ENCODE results near the gene RNF141.

The RNF141 gene

DNA sequence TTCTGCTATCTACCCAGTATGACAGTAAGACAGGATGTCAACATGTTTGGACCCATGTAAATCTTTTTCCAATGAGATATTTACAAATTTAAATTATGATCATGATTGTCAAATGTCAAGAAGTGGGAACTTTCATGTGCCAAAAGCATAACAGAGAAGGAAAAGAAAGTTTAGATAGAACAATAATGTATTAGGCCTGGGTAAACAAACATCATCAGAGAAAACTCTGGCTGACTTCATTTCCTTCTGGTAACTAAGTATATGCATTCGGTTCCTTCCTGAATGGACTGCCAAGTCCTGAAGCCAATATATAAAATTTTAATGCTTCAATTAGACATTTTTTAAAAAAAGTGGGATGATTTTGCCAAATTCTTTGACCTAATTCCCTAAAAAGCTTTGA is 16.5 kb downstream of the RNF141 start:
- DNase-seq (ENCODE audit: low read depth in 1 of 2, low spot score in 1 of 2): no peak

DNA sequence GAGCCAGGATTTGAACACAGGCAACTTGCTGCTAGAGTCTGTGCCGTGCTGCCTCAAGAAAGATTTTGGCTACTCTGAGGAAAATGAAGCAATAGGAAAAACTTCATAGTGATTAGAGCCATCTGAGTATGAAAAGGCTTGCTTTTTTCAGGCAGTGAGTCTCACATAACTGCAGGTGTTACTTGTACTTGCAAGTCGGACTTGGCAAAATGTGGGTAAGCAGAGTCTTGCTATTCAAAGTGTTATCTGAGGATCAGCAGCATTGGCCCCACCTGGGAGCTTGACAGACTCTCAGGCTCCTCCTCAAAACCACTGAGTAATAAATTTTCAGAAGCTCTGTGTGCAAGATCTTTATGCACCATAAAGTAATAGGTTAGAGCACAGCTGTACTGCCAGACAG is 18.1 kb downstream of the RNF141 start:
- DNase-seq (ENCODE audit: low read depth in 1 of 2, low spot score in 1 of 2): no peak

GRCh38 chr11:10522276-10522675 is 18.7 kb downstream of the RNF141 start:
- no peak for DNase-seq (ENCODE audit: low read depth in 1 of 2, low spot score in 1 of 2)

DNA sequence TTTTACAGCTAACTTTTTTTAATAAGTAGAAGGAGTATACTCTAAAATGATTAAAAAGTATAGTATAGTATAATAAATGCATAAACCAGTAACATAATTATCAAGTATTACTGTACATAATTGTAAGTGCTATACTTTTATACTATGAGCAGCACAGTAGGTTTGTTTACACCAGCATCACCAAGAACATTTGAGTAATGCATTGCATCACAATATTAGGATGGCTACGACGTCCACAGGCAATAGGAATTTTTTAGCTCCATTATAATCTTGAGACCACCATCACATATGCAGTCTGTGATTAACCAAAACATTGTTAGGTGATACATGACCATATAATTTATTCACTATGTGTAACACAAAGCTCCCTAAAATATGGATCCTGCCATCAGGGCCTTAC is 20.4 kb downstream of the RNF141 start:
- no peak for DNase-seq (ENCODE audit: low read depth in 1 of 2, low spot score in 1 of 2)

DNA sequence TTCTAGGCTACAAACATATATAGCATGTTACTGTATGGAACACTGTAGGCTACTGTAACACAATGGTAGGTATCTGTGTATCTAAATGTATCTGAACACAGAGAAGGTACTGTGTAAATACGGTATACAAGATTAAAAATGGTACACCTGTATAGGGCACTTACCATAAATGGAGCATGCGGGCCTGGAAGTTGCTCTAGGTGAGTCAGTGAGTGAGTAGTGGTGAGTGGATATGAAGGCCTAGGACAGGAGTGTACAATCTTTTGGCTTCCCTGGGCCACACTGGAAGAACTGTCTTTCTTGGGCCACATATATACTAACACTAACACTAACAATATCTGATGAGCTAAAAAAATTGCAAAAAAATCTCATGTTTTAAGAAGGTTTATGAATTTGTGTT is 21.4 kb downstream of the RNF141 start:
- DNase-seq (ENCODE audit: low read depth in 1 of 2, low spot score in 1 of 2): no peak

DNA sequence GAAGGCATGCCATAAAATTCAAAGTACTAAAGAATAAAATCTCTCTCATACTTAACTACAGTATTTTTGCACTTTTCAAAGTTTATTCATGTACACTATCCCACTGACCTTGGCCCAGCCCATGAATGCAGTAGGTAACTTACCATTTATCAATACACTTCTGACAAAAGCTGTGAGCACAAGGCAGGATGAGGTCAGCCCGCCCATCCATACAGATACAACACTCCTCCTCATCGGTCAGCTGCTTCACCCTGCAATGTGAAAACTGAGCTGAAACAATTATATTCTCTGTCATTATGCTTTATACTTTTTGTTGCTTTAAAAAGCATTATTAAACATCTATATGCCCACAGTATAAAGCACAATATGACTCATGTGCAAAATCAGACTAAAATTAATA is 22.1 kb downstream of the RNF141 start:
- no peak for DNase-seq (ENCODE audit: low read depth in 1 of 2, low spot score in 1 of 2)

DNA sequence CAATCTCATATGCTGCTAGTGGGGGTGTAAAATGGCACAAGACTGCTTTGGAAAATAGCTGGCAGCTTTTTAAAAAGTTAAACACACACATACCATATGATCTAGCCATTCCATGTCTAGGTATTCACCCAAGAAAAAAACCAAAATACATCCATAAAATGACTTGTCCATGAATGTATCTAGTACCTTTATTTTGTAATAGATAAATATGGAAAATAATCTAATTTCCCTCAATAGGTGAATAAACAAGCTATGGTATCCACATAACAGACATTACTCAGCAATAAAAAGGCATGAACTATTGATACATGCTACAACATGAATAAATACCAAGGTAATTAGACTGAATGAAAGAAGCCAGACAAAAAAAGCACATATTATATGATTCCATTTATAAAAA is 22.9 kb downstream of the RNF141 start:
- no peak for DNase-seq (ENCODE audit: low read depth in 1 of 2, low spot score in 1 of 2)

DNA sequence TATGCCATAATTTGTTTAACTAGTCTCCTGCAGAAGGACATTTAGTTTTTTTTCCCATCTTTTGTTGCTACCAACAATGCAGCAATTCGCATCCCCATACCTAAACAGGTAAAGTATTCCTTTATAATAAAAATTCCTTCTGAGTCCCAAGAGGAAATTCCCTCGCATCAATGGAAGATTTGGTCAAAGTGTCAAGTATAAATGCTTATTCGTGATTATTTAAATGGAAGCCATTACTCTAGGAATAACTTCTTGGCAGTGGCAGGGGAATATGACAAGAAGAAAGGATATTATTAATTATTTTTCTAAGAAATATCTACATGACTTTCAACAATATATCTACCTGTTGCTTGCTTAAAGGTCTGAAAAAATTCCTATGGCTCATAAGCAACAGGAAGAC is 25.6 kb downstream of the RNF141 start:
- DNase-seq (ENCODE audit: low read depth in 1 of 2, low spot score in 1 of 2): no peak

- no peak for DNase-seq (ENCODE audit: low read depth in 1 of 2, low spot score in 1 of 2)
Measured at GRCh38 chr11:10514709-10515108, 26.3 kb downstream of the RNF141 start.

DNA sequence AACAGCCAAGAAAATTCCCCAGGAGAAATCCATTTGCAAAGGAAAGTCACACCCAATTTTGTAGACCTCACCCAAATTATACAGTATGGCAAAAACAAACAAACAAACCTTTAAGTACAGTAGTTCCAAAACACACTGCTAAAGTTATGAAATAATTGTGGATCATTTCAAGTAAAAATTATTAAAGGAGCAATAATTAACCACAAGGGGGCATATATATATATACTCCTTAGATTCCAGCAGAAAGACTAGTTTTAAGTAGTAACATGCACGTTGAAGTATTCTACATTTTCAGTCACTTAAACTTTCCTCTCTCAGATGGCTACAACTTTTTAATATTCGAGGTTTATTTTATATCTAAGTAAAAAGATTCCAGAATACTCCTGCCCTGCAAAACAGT is 26.8 kb downstream of the RNF141 start:
- no peak for DNase-seq (ENCODE audit: low read depth in 1 of 2, low spot score in 1 of 2)

DNA sequence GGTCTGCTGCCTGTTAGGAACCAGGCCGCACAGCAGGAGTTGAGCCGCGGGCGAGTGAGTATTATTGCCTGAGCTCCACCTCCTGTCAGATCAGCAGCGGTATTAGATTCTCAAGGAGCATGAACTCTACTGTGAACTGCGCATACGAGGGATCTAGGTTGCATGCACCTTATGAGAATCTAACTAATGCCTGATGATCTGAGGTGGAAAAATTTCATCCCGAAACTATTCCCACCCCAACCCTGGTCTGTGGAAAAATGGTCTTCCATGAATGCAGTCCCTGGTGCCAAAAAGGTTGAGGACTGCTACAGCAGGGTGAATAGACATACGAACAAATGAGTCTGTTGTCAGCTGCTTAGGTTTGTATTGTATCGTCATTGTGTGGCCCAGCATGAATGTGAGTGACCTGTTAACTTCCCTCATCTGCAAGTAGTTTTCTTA is 29.8 kb downstream of the RNF141 start:
- DNase-seq (ENCODE audit: low read depth in 1 of 2, low spot score in 1 of 2): no peak

GRCh38 chr11:10506008-10506370 is 35.0 kb downstream of the RNF141 start:
- DNase-seq (ENCODE audit: low read depth in 1 of 2, low spot score in 1 of 2): no peak

- DNase-seq (ENCODE audit: low read depth in 1 of 2, low spot score in 1 of 2): no peak
Measured at GRCh38 chr11:10505278-10506007, 35.5 kb downstream of the RNF141 start.

DNA sequence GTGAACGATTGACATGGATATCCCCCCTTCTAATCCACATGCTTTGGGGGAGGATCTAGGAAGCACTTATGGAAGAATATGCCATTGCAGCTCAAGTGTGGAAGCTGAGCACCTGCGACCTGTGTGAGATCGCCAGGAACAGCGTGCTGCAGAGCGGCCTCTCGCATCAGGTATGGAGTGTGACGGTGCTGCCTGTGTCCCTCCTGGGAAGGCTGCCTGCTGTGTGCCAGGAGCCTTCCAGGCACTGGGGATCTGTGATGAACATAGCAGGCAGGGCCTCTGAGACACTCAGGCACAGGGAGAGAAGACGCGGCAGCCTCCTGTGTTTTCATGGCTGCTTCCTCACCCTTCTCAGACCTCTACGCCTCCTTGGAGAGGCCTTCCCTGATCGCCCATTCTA is 36.5 kb downstream of the RNF141 start:
- DNase-seq (ENCODE audit: low read depth in 1 of 2, low spot score in 1 of 2): no peak

- no peak for DNase-seq (ENCODE audit: low read depth in 1 of 2, low spot score in 1 of 2)
Measured at GRCh38 chr11:10503777-10504480, 37.1 kb downstream of the RNF141 start.

DNA sequence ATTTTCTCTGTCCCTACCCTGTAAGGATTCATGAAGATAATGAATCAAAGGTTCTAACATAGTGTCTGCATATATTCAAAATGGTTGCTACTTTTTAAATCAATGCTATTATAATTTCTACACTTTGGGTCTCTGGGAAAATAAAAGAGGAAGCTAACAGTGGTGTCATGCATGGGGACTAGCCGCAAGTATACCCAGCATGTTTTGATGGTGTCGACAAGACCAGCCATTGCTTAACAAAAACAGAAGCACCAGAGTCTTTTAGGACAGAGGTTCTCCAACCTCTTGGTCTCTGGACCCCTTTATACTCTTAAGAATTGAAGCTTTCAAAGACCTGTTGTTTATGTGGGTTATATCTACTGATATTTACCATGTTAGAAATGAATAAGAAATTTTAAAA is 37.8 kb downstream of the RNF141 start:
- no peak for DNase-seq (ENCODE audit: low read depth in 1 of 2, low spot score in 1 of 2)

- DNase-seq (ENCODE audit: low read depth in 1 of 2, low spot score in 1 of 2): no peak
Measured at GRCh38 chr11:10502770-10503169, 38.2 kb downstream of the RNF141 start.

DNA sequence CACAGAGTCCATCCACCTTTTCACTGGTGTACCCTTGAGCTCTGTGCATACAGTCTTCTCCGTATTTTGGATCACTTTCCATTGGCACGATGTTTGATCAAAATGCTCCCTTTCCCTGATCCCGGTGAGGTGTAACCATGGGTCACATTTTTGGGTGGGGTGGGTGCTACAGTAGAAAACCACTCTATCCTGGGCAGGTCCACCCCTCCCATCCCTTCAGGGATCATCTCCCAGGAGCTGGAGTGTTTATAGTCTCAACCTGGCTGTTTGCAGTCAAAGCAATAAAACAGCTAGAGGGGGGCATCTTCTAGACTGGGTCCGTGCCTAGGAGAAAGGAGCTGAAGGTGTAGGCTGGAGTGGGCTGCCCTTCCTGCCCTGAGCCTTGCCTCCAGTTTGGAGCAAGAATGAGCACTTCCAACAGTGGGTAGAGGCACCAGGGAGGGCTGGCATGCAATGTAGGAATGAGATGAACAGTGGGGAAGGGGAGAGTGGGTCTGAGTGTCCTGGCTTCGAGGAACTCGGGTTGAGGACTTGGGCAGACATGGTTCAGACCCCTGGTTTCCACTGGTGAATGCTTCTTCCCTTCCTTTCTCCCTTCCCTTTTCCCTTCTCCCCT is 38.8 kb downstream of the RNF141 start:
- no peak for DNase-seq (ENCODE audit: low read depth in 1 of 2, low spot score in 1 of 2)

DNA sequence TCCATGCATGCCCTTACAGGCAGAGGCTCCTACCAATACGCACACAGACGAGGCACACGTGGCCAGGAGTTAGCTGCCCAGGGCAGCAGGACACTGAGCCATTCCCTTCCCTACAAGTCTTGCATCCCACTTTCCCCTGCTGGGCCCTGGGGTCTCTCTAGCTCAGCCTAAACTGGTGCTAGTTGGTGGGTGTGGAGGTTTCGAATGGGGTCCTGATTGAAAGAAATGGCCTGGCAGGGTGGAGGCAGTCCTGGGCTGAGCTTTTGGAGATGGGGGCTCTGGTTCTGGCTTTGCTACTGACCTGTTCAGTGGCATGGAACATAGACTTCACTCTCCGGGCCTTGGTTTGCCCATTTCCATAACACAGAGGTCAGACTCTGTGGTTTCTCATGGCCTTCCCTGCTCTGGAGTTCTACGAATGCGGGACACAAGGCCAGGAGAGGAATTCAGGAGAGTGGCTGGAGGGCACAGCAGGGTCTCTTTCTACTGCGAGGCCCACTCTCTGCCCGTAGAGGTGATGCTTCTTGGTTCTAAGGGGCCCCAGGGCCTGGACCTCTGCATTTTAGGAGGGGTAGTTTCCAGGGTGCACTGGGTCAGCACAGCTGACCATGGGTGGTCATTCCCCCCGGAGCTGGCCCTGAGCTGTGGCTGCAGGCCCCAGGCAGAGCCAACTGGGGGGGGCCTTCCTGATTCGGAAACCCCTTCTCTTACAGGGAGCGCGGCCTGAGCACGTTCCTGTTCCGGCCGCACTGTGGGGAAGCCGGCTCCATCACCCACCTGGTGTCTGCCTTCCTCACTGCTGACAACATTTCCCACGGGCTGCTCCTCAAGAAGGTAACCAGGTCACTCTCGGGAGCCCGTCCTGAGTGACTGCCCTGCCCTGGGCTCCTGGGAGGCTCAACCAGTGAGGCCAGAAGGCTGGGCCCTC is 40.0 kb downstream of the RNF141 start:
- no peak for DNase-seq (ENCODE audit: low read depth in 1 of 2, low spot score in 1 of 2)

- no peak for DNase-seq (ENCODE audit: low read depth in 1 of 2, low spot score in 1 of 2)
Measured at GRCh38 chr11:10499874-10500601, 40.9 kb downstream of the RNF141 start.

DNA sequence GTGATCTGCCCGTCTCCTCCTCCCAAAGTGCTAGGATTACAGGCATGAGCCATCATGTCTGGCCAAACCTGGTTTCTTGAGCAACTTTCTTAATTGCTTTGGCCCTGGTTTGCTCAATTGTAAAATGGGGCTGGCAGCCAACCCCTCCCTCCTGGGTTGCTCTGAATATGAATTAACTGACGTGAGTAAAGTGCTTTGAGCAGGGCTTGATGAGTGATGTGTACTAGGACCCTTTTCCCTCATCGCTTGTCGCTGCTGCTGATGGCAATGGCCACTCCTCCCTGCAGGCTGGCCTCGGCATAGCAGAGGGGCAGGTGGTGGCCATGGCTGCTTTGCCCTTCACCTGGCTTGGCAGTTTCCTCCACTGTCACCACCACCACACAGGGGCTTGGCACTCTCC is 41.5 kb downstream of the RNF141 start:
- no peak for DNase-seq (ENCODE audit: low read depth in 1 of 2, low spot score in 1 of 2)

Data from activated T-helper 1 cell treated with anti-CD3 and anti-CD28 coated beads, Interleukin-2, amount 50 U/mL, for 16 hours (primary cell).